Ramos (cell line): ENCODE measurements around the gene IGFBP4.

Experiments used
- in situ Hi-C: fragments of 300-500 bp; cut with MboI; formaldehyde crosslinking; loops from one replicate; pipeline ENCODE4 v1.14.3; 2022; ENCODE audit warnings: low sequenced_read_pairs; ENCODE audit not compliant: unreplicated experiment

Gene IGFBP4

DNA sequence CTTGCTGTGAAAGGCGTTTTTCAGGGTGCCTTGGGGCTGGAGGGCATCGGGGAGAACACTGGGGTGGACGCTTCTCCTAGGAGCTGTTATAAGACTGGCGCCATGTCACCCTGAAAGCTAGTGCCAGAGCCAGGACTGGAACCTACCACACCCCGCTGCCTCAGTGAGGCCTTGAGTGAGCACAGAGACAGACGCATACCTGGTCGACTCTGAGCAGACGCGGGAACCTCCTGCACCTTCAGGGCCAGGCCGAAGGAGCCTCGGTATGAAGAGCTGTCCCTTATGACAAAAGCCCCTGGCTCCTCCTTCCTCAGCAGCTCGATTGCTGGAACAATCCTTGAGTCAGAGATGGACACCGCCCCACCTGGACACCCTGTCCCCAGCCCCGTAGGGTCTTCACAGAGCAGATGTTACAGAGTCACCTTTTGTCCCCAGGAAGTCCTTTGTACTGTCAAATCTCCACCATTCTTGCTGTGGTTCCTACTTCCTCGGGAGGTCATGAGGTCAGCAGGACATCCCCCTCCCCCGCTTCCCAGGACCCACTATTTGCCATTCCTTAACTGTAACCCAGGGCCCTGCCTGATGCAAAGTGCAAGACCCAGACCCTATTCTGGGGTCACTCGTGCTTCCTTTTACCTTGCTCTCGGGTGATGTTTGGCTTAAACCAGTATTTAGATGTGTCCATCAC is 41.2 kb downstream of the IGFBP4 start:
- in situ Hi-C loops: no loop called here

DNA sequence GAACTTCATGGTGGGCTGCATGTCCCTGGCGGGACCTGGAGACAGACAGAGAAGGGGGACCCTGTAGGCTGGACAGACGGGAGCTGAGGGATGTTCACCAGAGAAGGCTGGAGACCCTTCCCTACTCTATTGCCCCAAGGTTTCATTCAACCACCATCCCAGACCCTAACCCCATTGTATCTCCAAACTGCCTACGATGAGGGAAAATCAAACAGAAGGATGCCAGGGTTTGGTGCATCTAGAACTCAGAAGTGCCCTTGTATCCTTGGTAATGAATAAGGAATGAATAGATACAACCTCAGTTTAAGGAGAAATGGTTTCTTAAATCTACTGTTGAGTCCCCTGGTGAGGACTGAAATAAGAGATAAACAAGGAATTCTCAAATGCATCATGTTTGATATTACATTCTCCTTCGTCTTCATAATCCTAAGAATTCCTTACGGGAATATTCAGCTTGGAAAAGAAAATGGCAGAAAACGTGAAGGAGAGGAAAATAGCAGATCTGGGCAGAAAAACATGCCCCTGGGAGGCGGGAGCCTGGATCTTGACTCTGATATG is 41.8 kb downstream of the IGFBP4 start:
- in situ Hi-C loops: no loop called here

DNA sequence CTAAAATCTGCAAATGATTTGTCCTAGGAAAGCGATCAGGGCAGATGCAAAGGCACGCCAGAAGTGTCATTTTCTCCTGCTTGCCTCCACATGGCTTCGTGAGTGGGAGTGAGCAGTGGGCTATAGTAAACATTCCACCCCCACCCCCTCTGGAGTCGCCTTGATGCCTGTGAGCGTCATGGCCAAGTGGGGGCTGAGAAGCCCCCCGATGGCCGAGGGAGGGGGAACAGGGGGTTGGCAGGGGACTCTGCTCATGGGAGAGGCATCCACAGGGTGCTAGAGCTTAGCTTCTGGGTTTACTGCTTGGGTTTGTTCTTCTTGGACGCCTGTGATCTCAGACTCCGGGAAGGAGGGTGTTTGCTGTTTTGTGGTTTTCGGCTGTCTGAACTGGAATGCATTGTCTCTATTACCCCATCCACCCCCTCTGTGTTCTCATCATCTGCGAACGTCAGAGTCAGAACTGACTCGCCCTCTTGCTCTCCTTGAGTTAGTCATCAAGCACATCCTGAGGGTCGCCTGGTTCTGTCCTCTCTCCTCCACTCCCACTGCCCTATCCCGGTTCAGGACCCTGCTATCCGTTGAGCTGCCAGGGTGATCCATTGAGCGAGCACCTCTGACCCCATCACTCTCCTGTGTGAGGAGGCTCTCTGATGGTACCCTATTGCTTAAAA is 42.7 kb downstream of the IGFBP4 start:
- in situ Hi-C loops: no loop called here

DNA sequence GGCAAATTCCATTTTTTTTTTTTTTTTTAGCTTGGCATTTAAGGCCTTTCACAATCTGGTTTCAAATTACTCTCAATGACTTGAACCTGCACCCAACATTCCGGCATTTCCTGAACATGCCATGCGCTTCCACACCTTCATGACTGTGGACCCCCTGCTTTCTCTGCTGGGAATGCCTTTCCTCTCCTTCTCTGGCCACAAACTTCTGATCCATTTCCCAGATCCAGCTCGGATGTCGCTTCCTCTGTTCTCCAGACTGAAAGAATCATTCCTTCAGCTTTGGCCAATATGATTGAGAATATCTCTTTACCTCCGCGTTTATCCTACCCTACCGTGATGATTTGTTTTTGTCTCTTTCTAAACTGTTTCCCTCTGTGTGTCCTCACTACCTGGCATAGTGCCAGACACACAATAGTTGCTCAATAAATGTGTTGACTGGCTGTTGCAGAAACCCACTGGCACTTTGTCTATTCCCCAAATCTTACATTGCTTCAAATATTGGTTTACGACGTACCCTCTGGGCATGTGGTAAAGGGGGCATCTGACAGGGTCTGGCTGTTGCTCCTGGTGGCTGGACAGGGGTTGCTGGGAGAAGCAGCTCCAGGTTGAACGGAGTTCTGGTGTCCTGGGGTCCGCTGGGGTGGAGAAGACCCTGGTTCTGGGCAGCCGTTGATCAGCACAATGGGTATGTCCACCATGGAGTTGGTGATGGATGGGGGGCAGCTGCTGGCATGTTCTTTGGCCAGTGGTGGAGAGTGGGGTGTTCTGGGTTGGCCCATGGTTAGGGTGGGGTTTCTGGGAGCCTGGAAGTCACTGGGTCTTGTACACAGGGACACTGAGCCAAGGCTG is 43.5 kb downstream of the IGFBP4 start:
- in situ Hi-C loops: no loop called here

GRCh38 chr17:40487371-40488020 is 44.2 kb downstream of the IGFBP4 start:
- in situ Hi-C loops: no loop called here

DNA sequence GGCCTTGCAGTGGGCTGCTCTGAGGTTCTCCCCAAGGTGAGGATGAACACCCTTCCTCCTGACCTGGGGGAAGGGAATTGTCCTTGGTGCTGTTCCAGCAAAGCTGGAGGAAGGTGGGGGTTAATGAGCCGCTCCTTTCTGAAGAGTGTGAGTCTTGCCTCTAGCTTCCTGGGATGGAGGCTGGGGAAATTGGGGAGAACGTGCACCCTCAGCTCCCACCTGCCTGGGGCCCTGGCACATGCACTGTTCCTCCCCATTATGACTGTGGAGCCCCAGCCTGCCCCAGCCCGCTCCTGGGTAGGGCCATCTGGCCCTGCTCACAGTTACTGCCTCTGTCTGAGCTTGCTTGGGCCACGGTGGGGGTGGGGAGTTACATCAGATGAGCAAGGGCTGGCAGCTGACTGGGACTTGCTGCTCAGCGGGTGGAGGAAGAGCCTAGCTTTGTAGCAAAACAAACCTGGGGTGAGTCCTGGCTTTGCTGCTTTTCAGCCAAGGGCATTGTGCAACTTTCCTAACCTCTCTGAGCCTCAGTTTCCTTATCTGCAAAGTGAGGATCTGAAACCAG is 47.1 kb downstream of the IGFBP4 start:
- in situ Hi-C loops: no loop called here

GRCh38 chr17:40490982-40491381 is 47.7 kb downstream of the IGFBP4 start:
- in situ Hi-C loops: no loop called here

DNA sequence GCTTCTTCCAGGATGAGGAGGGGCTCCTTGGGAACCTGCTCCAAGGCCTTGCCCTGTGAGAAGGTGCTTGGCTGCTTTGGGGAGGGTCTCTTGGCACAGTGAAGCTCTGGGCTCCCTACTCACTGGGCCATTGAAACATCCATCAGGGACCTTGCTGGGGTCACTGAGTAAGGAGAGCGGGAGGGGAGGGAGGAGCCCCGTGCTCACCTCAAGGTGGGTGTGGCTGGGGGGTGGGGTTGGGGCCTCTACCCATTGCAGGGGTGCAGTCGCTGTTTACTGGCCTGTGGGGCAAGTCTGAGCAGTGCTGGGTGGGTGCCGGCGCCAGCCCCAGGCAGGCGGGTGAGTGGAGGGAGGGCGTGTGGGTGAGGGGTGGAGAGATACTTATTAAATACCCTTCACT is 48.2 kb downstream of the IGFBP4 start:
- in situ Hi-C loops: no loop called here

GRCh38 chr17:40493697-40494096 is 50.4 kb downstream of the IGFBP4 start:
- in situ Hi-C loops: no loop called here

DNA sequence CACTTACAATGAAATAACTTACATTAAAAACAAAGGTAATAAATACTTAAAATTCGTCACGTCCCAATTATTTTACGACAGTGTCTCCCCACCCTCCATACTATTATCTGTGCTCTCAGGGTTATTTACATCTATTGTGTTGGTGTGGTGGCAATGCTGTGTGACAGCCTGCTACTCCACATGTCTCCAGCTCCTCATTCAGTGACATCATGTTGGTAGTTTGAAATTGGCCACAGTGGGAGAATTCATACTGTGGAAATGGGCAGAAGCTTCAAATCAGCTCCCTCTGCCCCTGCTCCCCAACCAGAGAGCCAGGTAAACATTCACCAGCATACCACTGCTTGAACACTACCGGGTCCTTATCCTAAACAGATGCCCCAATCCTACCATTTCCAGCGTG is 51.9 kb downstream of the IGFBP4 start:
- in situ Hi-C loops: no loop called here

- in situ Hi-C loops: no loop called here
Measured at GRCh38 chr17:40496170-40496569, 52.9 kb downstream of the IGFBP4 start.

DNA sequence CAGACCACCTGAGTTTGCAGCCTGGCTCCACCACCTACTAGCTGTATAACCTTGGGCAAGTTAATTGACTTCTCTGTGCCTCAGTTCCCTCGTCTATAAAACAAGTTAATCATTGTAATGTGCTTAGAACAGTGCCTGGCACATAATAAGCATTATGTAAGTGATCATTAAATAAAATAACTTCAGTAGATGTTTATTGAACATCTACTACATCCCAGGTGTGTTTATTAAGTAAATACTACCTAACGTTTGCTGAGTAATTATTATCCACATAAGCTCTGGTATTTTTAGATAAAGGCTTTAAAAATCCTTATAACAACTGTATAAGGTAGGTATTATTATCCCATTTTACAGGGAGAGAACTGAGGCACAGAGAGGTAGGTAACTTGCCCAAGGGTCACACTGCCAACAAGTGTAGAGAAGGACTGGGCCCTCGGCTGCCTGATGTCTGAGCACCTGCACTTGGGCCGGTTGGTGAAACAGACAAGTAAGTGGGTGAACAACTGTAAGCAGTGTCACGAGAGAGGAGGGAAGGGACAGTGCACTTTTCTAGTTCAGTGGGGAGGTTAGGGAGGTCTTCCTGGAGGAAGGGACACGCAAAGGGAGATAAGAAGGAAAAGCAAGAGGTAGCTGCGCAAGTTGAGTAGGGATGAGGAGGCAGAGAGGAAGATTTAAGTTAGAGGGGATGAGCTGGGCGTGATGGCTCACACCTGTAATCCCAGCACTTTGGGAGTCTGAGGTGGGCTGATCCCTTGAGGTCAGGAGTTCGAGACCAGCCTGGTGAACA is 53.6 kb downstream of the IGFBP4 start:
- in situ Hi-C loops: no loop called here

- in situ Hi-C loops: no loop called here
Measured at GRCh38 chr17:40497695-40498094, 54.4 kb downstream of the IGFBP4 start.

DNA sequence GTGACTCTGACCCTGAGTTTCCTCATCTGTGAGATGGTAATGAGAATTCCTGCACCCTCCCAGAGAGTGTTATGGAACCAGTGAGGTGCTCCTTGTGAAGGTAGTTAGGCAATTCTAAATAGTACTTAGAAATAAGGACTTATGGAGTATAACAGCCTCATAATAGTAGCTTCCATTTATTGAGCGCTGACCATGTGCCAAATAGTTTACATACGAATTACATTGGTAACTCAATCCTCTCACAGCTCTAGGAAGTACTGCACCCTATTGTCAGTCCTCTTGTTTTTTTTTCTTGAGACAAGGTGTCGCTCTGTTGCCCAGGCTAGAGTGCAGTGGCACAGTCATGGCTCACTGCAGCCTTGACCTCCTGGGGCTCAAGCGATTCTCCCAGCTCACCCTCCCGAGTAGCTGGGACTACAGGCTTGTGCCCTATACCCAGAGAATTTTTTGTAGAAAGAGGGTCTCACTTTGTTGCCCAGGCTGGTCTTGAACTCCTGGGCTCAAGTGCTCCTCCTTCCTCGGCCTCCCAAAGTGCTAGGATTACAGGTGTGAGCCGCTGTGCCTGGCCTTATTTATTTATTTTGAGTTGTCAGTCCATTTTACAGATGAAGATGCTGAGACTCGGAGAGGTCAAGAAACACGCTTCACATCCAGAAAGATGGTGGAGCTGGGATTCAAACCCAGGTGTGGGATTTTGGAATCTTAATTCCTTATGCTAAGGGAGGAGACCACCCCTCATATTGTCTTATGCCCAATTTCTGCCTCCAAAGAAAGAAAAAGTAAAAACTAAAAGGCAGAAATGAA is 55.2 kb downstream of the IGFBP4 start:
- in situ Hi-C loops: no loop called here

GRCh38 chr17:40499551-40500189 is 56.4 kb downstream of the IGFBP4 start:
- in situ Hi-C loops: no loop called here

DNA sequence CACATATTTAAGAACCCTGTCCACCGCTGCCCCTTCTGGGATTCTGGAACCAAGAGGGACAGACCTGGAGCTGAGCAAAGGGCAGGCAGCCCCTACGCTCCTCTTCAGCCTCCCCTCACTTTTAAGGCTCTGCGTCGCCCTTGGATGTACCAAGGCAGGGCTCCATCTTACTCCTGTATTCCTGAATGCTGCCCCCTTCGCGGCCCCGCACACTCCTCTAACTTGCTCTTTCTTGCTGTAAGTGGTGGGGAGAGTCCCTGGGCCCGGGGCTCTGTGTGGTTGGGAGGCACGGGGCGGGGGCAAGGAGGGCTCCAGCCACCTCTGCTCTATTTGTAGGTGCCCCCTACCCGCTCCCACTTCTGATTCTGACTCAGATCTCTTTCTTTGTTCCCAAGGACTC is 56.9 kb downstream of the IGFBP4 start:
- in situ Hi-C loops: no loop called here

- in situ Hi-C loops: no loop called here
Measured at GRCh38 chr17:40500709-40501108, 57.5 kb downstream of the IGFBP4 start.

GRCh38 chr17:40501499-40501911 is 58.3 kb downstream of the IGFBP4 start, which contains the start of gene TNS4:
TSS of gene TNS4 (minus strand) at chr17:40501623. CDS start at chr17:40496425, 5,198 bp downstream.
- in situ Hi-C loops: no loop called here
